ENCODE measurements around the gene FBXW8. TPM values are rescaled to one million over a fixed set of nuclear protein-coding genes. Genes with fewer than 3 reads are reported as not detected.

The FBXW8 gene
- total and polyA plus RNA-seq, 2 donors (not counting 1 experiment from before 2014, with no cell fraction given) = 11.7 to 20.9 TPM

GRCh38 chr12:117038919-117039318 lies 128.2 kb downstream of the FBXW8 start:
- no peak overlapping the region for H3K9ac ChIP-seq (ENCODE audit: insufficient read depth, low read length)
- DNase-seq (ENCODE audit: low read depth in 2 of 2) = no peak
- H3K9me3 ChIP-seq (ENCODE audit: control insufficient read depth, insufficient read depth, low read depth, low read length) = no peaks in the 10 kb centered on the region
- no peak overlapping the region for H3K27ac ChIP-seq (ENCODE audit: insufficient read depth, low read length)
- TF ChIP-seq, protein P1, sequence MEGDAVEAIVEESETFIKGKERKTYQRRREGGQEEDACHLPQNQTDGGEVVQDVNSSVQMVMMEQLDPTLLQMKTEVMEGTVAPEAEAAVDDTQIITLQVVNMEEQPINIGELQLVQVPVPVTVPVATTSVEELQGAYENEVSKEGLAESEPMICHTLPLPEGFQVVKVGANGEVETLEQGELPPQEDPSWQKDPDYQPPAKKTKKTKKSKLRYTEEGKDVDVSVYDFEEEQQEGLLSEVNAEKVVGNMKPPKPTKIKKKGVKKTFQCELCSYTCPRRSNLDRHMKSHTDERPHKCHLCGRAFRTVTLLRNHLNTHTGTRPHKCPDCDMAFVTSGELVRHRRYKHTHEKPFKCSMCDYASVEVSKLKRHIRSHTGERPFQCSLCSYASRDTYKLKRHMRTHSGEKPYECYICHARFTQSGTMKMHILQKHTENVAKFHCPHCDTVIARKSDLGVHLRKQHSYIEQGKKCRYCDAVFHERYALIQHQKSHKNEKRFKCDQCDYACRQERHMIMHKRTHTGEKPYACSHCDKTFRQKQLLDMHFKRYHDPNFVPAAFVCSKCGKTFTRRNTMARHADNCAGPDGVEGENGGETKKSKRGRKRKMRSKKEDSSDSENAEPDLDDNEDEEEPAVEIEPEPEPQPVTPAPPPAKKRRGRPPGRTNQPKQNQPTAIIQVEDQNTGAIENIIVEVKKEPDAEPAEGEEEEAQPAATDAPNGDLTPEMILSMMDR (conservative IDR thresholded peaks at IDR 0.05 in 1 of 2, IDR thresholded peaks at IDR 0.05 in 1 of 2; ENCODE audit: low read depth in 1 of 2, low read length in 2 of 2) = no peak
- no peak for TF ChIP-seq EZH2 (IDR thresholded peaks at IDR 0.05; ENCODE audit: low read length, missing control alignments)
- H3K79me2 ChIP-seq (ENCODE audit: control insufficient read depth, insufficient read depth, low read length) = no peaks in the 10 kb centered on the region
- H3K4me2 ChIP-seq (ENCODE audit: extremely low read depth, insufficient read depth, low read length) = no peak overlapping the region
- no peak overlapping the region for H2AFZ ChIP-seq (ENCODE audit: low read length)
- H3K4me1 ChIP-seq (ENCODE audit: control insufficient read depth, extremely low read depth, insufficient read depth, low read length) = no peaks in the 10 kb centered on the region
- no peaks in the 10 kb centered on the region for H3K36me3 ChIP-seq (ENCODE audit: control insufficient read depth, insufficient read depth, low read length)
- H4K20me1 ChIP-seq (ENCODE audit: control insufficient read depth, extremely low read depth, insufficient read depth, low read length) = no peaks in the 10 kb centered on the region
- no peak overlapping the region for H3K4me3 ChIP-seq (replicated peaks in 1 of 4; ENCODE audit: control extremely low read depth in 1 of 4, insufficient read depth in 1 of 4, low read depth in 3 of 4, low read length in 4 of 4)
- H3K27me3 ChIP-seq (ENCODE audit: control insufficient read depth, insufficient read depth, low read length) = peaks cover 8% of the 10 kb centered on the region

- H2AFZ ChIP-seq (ENCODE audit: low read length) = no peak overlapping the region
- H3K9me3 ChIP-seq (ENCODE audit: control insufficient read depth, insufficient read depth, low read depth, low read length) = no peaks in the 10 kb centered on the region
- no peak for TF ChIP-seq EZH2 (IDR thresholded peaks at IDR 0.05; ENCODE audit: low read length, missing control alignments)
- no peaks in the 10 kb centered on the region for H3K79me2 ChIP-seq (ENCODE audit: control insufficient read depth, insufficient read depth, low read length)
- no peak overlapping the region for H3K4me2 ChIP-seq (ENCODE audit: extremely low read depth, insufficient read depth, low read length)
- H3K9ac ChIP-seq (ENCODE audit: insufficient read depth, low read length) = no peak overlapping the region
- no peaks in the 10 kb centered on the region for H3K4me1 ChIP-seq (ENCODE audit: control insufficient read depth, extremely low read depth, insufficient read depth, low read length)
- H3K27me3 ChIP-seq (ENCODE audit: control insufficient read depth, insufficient read depth, low read length) = peaks cover 3% of the 10 kb centered on the region
- no peak overlapping the region for H3K27ac ChIP-seq (ENCODE audit: insufficient read depth, low read length)
- H3K36me3 ChIP-seq (ENCODE audit: control insufficient read depth, insufficient read depth, low read length) = no peaks in the 10 kb centered on the region
- no peak overlapping the region for H3K4me3 ChIP-seq (replicated peaks in 1 of 4; ENCODE audit: control extremely low read depth in 1 of 4, insufficient read depth in 1 of 4, low read depth in 3 of 4, low read length in 4 of 4)
- no peaks in the 10 kb centered on the region for H4K20me1 ChIP-seq (ENCODE audit: control insufficient read depth, extremely low read depth, insufficient read depth, low read length)
- DNase-seq (ENCODE audit: low read depth in 2 of 2) = no peak
Measured at GRCh38 chr12:117039891-117040309, 129.2 kb downstream of the FBXW8 start.

GRCh38 chr12:117040496-117040895 lies 129.7 kb downstream of the FBXW8 start:
- no peak overlapping the region for H2AFZ ChIP-seq (ENCODE audit: low read length)
- no peak overlapping the region for H3K4me3 ChIP-seq (replicated peaks in 1 of 4; ENCODE audit: control extremely low read depth in 1 of 4, insufficient read depth in 1 of 4, low read depth in 3 of 4, low read length in 4 of 4)
- H3K27ac ChIP-seq (ENCODE audit: insufficient read depth, low read length) = no peak overlapping the region
- no peaks in the 10 kb centered on the region for H3K79me2 ChIP-seq (ENCODE audit: control insufficient read depth, insufficient read depth, low read length)
- no peak for DNase-seq (ENCODE audit: low read depth in 2 of 2)
- H3K9ac ChIP-seq (ENCODE audit: insufficient read depth, low read length) = no peak overlapping the region
- no peaks in the 10 kb centered on the region for H4K20me1 ChIP-seq (ENCODE audit: control insufficient read depth, extremely low read depth, insufficient read depth, low read length)
- no peaks in the 10 kb centered on the region for H3K36me3 ChIP-seq (ENCODE audit: control insufficient read depth, insufficient read depth, low read length)
- no peaks in the 10 kb centered on the region for H3K27me3 ChIP-seq (ENCODE audit: control insufficient read depth, insufficient read depth, low read length)
- no peak for TF ChIP-seq EZH2 (IDR thresholded peaks at IDR 0.05; ENCODE audit: low read length, missing control alignments)
- TF ChIP-seq, protein P1 (conservative IDR thresholded peaks at IDR 0.05 in 1 of 2, IDR thresholded peaks at IDR 0.05 in 1 of 2; ENCODE audit: low read depth in 1 of 2, low read length in 2 of 2) = no peak
- H3K4me2 ChIP-seq (ENCODE audit: extremely low read depth, insufficient read depth, low read length) = no peak overlapping the region
- H3K4me1 ChIP-seq (ENCODE audit: control insufficient read depth, extremely low read depth, insufficient read depth, low read length) = no peaks in the 10 kb centered on the region
- no peaks in the 10 kb centered on the region for H3K9me3 ChIP-seq (ENCODE audit: control insufficient read depth, insufficient read depth, low read depth, low read length)
